Pancreas (tissue), 8 donors: Measurements from ENCODE around the gene HTR3E. TPM values are rescaled to one million over a fixed set of nuclear protein-coding genes. Genes with fewer than 3 reads are reported as not detected.

Experiments
- polyA plus RNA-seq, 2 donors: library from polyadenylated mRNA; stranded (reverse); fragments of 200-250 nt; gene quantifications; one replicate each; pipeline ENCODE4 v1.2.3, GENCODE V29; 2013
- total RNA-seq, 6 donors: library from RNA; stranded (reverse); fragmentation: NEBNext Ultra II Directional in 4 of 6; extraction: Animal tissue kit (Norgen Biotek cat#: 25700) in 4 of 6; gene quantifications; one replicate each; pipeline versions ENCODE4 v1.2.1 to v1.2.4, GENCODE V29; 2021 to 2023
- donor health status: healthy with polysubstance abuse.
- donor health status: DM: no; HTN: no; CAD: no; lungs with moderate emphysema.
- donor health status: DM: no; HTN: no; CAD: no.
- donor health status: Bipolar disorder and iron deficiency.
- donor health status: DM: yes; HTN: yes; CAD: no.
- donor health status: DM: no; HTN: no; CAD: no.
- donor health status: DM: no; HTN: no; CAD: no.
- donor health status: DM: yes; HTN: yes; CAD: no.

HTR3E gene
- total and polyA plus RNA-seq, 8 donors: 0.41 TPM; not detected in 7

Other genes with a start within 250 kb of the HTR3E start
- 10 to 100 TPM; 26.4 to 42.9 (median 33.6) TPM for gene PARL, start 212.2 kb upstream of the HTR3E start, total RNA-seq
- 10 to 100 TPM; 65.6 to 65.8 TPM for gene PARL, start 212.2 kb upstream of the HTR3E start, polyA plus RNA-seq
- 10 to 100 TPM in 1 of 6 donors, 1 to 10 TPM in 5; 2.8 to 25.2 (median 7.1) TPM for gene ABCC5, start 79.2 kb upstream of the HTR3E start, total RNA-seq
- 10 to 100 TPM; 12.9 to 25.9 TPM for gene ABCC5, start 79.2 kb upstream of the HTR3E start, polyA plus RNA-seq
- not detected for gene HTR3D, start 65.3 kb upstream of the HTR3E start, total RNA-seq
- not detected for gene HTR3D, start 65.3 kb upstream of the HTR3E start, polyA plus RNA-seq
- gene HTR3C, start 44.0 kb upstream of the HTR3E start, total RNA-seq: not detected
- gene HTR3C, start 44.0 kb upstream of the HTR3E start, polyA plus RNA-seq: under 1 TPM in 1 of 2 donors, not detected in 1; 0.09 TPM
- 10 to 100 TPM; 12.4 to 23.6 (median 17.1) TPM for gene EIF2B5, start 38.3 kb downstream of the HTR3E start, total RNA-seq
- 10 to 100 TPM; 32.1 to 53.3 TPM for gene EIF2B5, start 38.3 kb downstream of the HTR3E start, polyA plus RNA-seq
- 10 to 100 TPM; 31.0 to 44.9 (median 35.1) TPM for gene DVL3, start 58.3 kb downstream of the HTR3E start, total RNA-seq
- 10 to 100 TPM; 47.5 to 53.8 TPM for gene DVL3, start 58.3 kb downstream of the HTR3E start, polyA plus RNA-seq
- 100 to 1,000 TPM in 1 of 6 donors, 10 to 100 TPM in 5; 67.8 to 136 (median 81.8) TPM for gene AP2M1, start 77.8 kb downstream of the HTR3E start, total RNA-seq
- 100 to 1,000 TPM in 1 of 2 donors, 10 to 100 TPM in 1; 69.3 to 113 TPM for gene AP2M1, start 77.8 kb downstream of the HTR3E start, polyA plus RNA-seq
- gene ABCF3, start 89.1 kb downstream of the HTR3E start, total RNA-seq: 10 to 100 TPM; 31.7 to 49.4 (median 37.7) TPM
- 10 to 100 TPM; 79.7 to 92.1 TPM for gene ABCF3, start 89.1 kb downstream of the HTR3E start, polyA plus RNA-seq
- gene VWA5B2, start 132.5 kb downstream of the HTR3E start, total RNA-seq: 1 to 10 TPM; 1.2 to 7.9 (median 4.5) TPM
- 100 to 1,000 TPM in 1 of 2 donors, 10 to 100 TPM in 1; 30.3 to 105 TPM for gene VWA5B2, start 132.5 kb downstream of the HTR3E start, polyA plus RNA-seq
- 10 to 100 TPM; 14.1 to 25.7 (median 21.7) TPM for gene ALG3, start 151.9 kb downstream of the HTR3E start, total RNA-seq
- 10 to 100 TPM; 26.2 to 26.5 TPM for gene ALG3, start 151.9 kb downstream of the HTR3E start, polyA plus RNA-seq
- gene EEF1AKMT4, start 152.6 kb downstream of the HTR3E start, total RNA-seq: 1 to 10 TPM; 1.9 to 5.3 (median 3.1) TPM
- 1 to 10 TPM; 1.8 to 3.1 TPM for gene EEF1AKMT4, start 152.6 kb downstream of the HTR3E start, polyA plus RNA-seq
- 10 to 100 TPM in 5 of 6 donors, 1 to 10 TPM in 1; 7.5 to 33.7 (median 19.4) TPM for gene CAMK2N2, start 164.5 kb downstream of the HTR3E start, total RNA-seq
- gene CAMK2N2, start 164.5 kb downstream of the HTR3E start, polyA plus RNA-seq: 10 to 100 TPM; 13.8 to 14.8 TPM
- gene ECE2, start 179.0 kb downstream of the HTR3E start, total RNA-seq: 10 to 100 TPM in 1 of 6 donors, 1 to 10 TPM in 5; 6.3 to 12.1 (median 8.8) TPM
- gene ECE2, start 179.0 kb downstream of the HTR3E start, polyA plus RNA-seq: 10 to 100 TPM in 1 of 2 donors, 1 to 10 TPM in 1; 7.7 to 25.4 TPM
- gene PSMD2, start 202.2 kb downstream of the HTR3E start, total RNA-seq: 10 to 100 TPM; 38.4 to 89.6 (median 54.1) TPM
- gene PSMD2, start 202.2 kb downstream of the HTR3E start, polyA plus RNA-seq: 10 to 100 TPM; 39.1 to 78.7 TPM
- 100 to 1,000 TPM; 118 to 207 (median 178) TPM for gene EIF4G1, start 217.5 kb downstream of the HTR3E start, total RNA-seq
- gene EIF4G1, start 217.5 kb downstream of the HTR3E start, polyA plus RNA-seq: 100 to 1,000 TPM; 159 to 163 TPM
- gene FAM131A, start 240.5 kb downstream of the HTR3E start, total RNA-seq: 1 to 10 TPM; 4.0 to 7.9 (median 6.4) TPM
- 10 to 100 TPM; 12.7 to 22.5 TPM for gene FAM131A, start 240.5 kb downstream of the HTR3E start, polyA plus RNA-seq